Stimulated activated CD4-positive, alpha-beta T cell treated with anti-CD3 and anti-CD28 coated beads, Interleukin-15, amount 100 ng/mL, for 24 hours (primary cell): ENCODE results near the gene PPP2R5C.
"Not testable (repeated sequence)": the region's sequence is repeated elsewhere in the genome, so short reads cannot be mapped to it uniquely, and the experiment has no call there.

ENCODE experiments used
- DNase-seq: peaks from one replicate; pipeline ENCODE4 v3.0.0-alpha.2; 2020

Gene PPP2R5C

GRCh38 chr14:101761032-101761880, at the start of gene PPP2R5C:
TSS of gene PPP2R5C (plus strand) at chr14:101761709. CDS start at chr14:101761894, 185 bp downstream.
- peak; percentile 90 for DNase-seq

GRCh38 chr14:101711857-101712233, 49.7 kb upstream of the PPP2R5C start:
- DNase-seq, result not testable (repeated sequence)

DNA sequence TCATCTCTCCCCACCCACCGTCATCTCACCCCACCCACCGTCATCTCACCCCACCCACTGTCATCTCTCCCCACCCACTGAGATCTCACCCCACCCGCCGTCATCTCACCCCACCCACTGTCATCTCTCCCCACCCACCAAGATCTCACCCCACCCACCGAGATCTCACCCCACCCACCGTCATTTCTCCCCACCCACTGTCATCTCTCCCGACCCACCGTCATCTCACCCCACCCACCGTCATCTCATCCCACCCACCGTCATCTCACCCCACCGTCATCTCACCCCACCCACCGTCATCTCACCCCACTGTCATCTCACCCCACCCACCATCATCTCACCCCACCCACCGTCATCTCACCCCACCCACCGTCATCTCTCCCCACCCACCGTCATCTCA, 49.2 kb upstream of the PPP2R5C start:
- DNase-seq, result not testable (repeated sequence)

- DNase-seq, result not testable (repeated sequence)
Measured at GRCh38 chr14:101713091-101713490, 48.4 kb upstream of the PPP2R5C start.

GRCh38 chr14:101713621-101714349, 47.7 kb upstream of the PPP2R5C start:
- no peak for DNase-seq

DNA sequence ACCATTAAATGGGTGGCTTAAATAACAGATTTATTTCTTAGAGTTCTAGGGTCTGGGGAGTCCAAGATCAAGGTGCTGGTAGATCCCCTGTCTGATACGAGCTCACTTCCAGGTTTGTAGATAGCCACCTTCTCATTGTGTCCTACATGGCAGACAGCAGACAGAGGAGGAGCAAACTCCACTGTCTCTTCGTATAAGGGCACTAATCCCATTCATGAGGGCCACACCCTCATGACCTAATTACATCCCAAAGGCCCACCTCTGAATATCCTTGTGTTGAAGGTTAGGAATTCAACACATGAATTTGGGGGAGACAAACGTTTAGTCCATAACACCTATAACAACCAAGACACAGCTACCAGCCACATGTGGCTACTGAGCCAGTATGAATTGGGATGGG, 47.1 kb upstream of the PPP2R5C start:
- DNase-seq, result no peak

- DNase-seq, result no peak
Measured at GRCh38 chr14:101715210-101716076, 46.1 kb upstream of the PPP2R5C start.

DNA sequence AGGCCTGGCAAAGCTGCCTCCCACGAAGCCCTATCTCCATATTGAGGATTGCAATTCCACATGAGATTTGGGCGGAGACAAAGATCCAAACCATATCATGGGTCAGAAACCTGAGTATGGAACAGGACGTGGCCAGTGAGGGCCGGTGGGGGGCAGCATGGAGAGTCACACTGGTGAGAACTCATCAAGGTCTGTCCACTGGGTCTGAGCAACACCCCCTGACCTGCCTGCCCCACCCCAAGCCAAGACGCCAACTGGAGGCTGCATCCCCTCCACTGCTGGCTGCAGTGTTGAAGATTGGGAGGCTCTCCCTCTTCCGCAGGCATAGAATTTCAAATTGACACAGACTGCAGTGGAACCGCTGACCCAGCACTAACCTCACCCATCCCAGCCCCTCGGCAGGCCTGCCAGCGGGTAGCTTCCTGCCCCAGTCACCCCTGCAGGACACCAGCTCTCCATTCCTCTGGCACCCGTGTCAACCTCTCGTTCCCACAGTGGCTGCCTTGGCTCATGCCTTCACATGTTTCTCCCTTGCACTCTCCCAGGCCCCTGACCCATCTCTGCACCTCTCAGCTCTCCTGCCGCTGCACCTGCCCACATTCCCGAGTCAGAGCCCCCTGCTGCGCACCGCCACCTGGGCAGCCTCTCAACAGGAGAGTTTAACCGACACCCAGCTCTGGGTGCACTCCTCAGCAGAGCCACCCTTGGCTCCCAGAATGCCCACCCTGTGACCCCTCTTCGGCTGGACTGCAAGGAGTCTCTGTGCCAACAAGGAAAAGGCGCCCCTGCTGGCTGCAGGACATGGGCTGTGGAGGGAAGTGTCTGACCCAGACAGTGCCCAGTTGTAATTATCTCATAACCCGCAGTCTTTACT, 45.2 kb upstream of the PPP2R5C start:
- no peak for DNase-seq

DNA sequence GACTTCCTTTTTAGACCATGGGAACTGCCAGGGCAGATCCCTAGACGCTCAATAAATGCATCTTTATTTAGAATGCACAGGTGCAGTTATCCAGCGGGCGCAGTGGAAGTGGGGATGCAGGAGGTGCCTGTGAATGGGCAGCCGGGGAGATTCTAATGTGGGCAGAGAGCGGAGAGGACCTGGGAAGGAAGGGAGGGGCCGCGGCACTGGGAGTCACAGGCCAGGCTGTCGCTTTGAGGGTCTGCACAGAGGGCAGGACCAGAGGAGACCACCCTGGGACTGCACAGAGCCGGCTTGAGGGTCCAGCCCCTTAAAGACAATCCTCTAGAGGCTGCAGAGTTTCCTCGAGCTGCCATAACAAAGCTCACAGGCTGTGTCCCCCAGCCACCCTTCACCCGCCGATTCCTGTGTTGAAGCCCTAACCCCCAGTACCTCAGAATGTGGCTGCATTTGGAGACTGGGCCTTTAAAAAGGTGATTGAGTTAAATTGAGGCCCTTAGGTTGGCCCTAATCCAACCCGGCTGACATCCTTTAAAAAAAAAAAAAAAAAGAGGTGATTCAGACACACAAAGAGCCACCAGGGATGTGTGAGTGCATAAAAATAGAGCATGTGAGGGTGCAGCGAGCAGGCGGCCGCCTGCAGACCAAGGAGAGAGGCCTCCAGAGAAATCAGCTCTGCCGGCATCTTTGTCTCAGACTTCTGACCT, 44.4 kb upstream of the PPP2R5C start:
- no peak for DNase-seq

GRCh38 chr14:101717663-101718490, 43.6 kb upstream of the PPP2R5C start:
- no peak for DNase-seq

- DNase-seq, result no peak
Measured at GRCh38 chr14:101719045-101719645, 42.4 kb upstream of the PPP2R5C start.

- DNase-seq, result no peak
Measured at GRCh38 chr14:101719708-101720107, 41.8 kb upstream of the PPP2R5C start.

- DNase-seq, result no peak
Measured at GRCh38 chr14:101721111-101721510, 40.4 kb upstream of the PPP2R5C start.

DNA sequence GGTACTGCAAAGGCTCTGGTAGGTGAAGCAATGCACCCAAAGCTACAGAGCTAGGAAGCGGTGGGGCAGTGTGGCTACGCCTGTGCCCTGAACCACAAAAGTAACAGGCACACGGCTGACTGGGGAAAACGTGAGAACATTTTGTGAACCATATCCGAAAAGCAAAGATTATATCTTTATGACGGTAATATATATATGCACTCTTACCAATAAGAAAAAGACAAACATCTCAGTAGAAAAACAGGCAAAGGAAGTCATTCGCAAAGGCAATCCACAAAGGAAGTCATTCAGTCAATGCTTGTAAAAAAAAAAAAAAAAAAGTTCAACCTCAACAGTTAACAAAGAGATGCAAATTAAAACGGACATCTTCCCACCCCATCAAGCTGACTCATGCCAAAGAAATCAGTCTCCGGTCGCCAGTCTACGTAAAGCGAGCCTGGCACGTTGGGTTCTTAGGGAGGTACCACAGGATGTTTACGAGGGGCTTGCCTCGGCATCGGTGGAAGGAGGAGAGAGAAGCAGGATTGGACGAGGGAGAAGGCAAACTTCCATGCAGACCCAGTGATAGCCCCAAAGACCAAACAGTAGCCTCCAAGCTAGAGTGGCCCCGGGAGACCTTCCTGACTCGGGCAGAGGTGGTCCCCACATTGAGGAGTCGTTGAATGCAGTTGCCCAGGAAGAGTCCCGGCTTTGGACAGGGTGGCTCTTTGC, 39.4 kb upstream of the PPP2R5C start:
- peak; percentile 73 for DNase-seq

- DNase-seq, result no peak
Measured at GRCh38 chr14:101723061-101723595, 38.4 kb upstream of the PPP2R5C start.

DNA sequence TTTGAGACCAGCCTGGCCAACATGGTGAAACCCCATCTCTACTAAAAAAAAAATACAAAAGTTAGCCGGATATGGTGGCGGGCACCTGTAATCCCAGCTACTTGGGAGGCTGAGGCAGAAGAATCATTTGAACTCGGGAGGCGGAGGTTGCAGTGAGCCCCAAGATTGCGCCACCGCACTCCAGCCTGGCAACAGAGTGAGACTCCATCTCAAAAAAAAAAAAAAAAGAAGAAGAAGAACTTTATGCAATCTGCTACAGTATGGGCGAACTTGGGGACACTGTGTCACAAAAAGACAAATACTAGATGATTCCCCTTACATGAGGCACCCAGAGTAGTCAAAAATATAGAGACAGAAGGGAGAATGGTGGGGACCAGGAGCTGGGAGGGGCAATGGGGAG, 35.9 kb upstream of the PPP2R5C start:
- not testable (repeated sequence) for DNase-seq

DNA sequence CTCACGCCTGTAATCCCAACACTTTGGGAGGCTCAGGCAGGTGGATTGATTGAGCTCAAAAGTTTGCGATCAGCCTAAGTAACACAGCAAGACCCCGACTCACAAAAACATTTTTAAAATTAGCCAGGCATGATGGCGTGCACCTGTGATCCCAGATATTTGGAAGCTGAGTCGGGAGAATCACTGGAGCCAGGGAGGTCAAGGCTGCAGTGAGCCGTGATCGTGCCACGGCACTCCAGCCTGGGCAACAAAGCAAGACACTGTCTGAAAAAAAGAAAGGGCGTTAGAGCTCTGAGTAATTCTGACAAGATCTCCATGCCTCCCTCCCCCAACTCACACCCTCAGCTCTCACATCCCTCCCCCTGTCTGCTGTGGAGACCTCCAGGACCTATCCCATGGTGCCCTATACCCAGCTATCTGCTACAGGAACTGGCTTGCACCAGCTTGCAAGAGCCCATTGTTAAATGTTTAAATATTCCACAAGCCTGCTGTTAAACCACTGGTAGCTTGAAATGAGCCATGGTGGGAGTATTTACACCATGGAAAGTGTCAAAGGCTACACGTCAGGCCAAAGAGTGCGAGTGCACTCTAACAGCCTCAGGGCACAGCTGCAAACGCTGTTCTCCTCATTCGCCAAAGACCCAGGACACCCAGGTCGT, 35.1 kb upstream of the PPP2R5C start:
- DNase-seq, result no peak

GRCh38 chr14:101726954-101727302, 34.6 kb upstream of the PPP2R5C start:
- no peak for DNase-seq
